Natural killer cell (primary cell): ENCODE results near the gene SLFN12L. TPM values are rescaled to one million over a fixed set of nuclear protein-coding genes. Genes with fewer than 3 reads are reported as not detected.

Experiments used
- ATAC-seq, 3 donors: fragments of 150-1000 bp in 2 of 3; fragments of 200-7000 bp in 1 of 3; cut with Tn5 transposase; 1 replicate in 1 of 3; 2 replicates in 2 of 3; pipeline ENCODE4 v1.10.0; 2021; ENCODE audit warnings: mild to moderate bottlenecking in 2 of 3, moderate library complexity in 2 of 3
- DNase-seq, 2 donors: peaks; one replicate each; pipeline versions ENCODE4 v3.0.0 to v3.0.0-alpha.2; 2013 to 2021; ENCODE audit warnings: mixed read lengths in 1 of 2
- H3K27ac ChIP-seq: one replicate; pipeline ENCODE4 v1.5.1; 2013; ENCODE audit warnings: mild to moderate bottlenecking, low read length
- H3K27me3 ChIP-seq: one replicate; pipeline ENCODE4 v1.6.1; 2013; ENCODE audit warnings: low read length; ENCODE audit not compliant: control insufficient read depth, insufficient read depth
- H3K36me3 ChIP-seq: one replicate; pipeline ENCODE4 v1.6.1; 2013; ENCODE audit warnings: low read length; ENCODE audit not compliant: control insufficient read depth, insufficient read depth
- H3K4me1 ChIP-seq: one replicate; pipeline ENCODE4 v1.6.1; 2013; ENCODE audit warnings: low read length; ENCODE audit not compliant: control insufficient read depth, insufficient read depth
- H3K4me3 ChIP-seq: one replicate; pipeline ENCODE4 v1.5.1; 2013; ENCODE audit warnings: low read length
- H3K9me3 ChIP-seq: one replicate; pipeline ENCODE4 v1.6.1; 2013; ENCODE audit warnings: low read length; ENCODE audit not compliant: control insufficient read depth, insufficient read depth
- H3K27ac Mint-ChIP-seq, 2 donors: one replicate each; pipeline ENCODE4 v1.8.0; 2022; ENCODE audit warnings: mild to moderate bottlenecking in 2 of 2, mixed read lengths in 2 of 2, moderate library complexity in 1 of 2
- H3K27me3 Mint-ChIP-seq, 2 donors: one replicate each; pipeline ENCODE4 v1.8.0; 2022; ENCODE audit warnings: low read depth in 2 of 2, mixed read lengths in 2 of 2
- H3K36me3 Mint-ChIP-seq: one replicate; pipeline ENCODE4 v1.8.0; 2022; ENCODE audit warnings: mixed read lengths
- H3K4me1 Mint-ChIP-seq, 2 donors: one replicate each; pipeline ENCODE4 v1.8.0; 2022; ENCODE audit warnings: mixed read lengths in 2 of 2
- H3K4me3 Mint-ChIP-seq: one replicate; pipeline ENCODE4 v1.8.0; 2022; ENCODE audit warnings: mild to moderate bottlenecking, moderate library complexity, mixed read lengths
- H3K9me3 Mint-ChIP-seq, 2 donors: one replicate each; pipeline ENCODE4 v1.8.0; 2022; ENCODE audit warnings: mixed read lengths in 2 of 2
- CTCF ChIP-seq: fragments of 200-600 bp; IDR thresholded peaks from one replicate; pipeline ENCODE4 v1.8.0; 2022; ENCODE audit warnings: antibody characterized with exemption
- WGBS: methylation state at CpG from one replicate; pipeline ENCODE4 v1.1.7; 2013; ENCODE audit warnings: missing lambda C conversion rate; ENCODE audit not compliant: insufficient coverage; 5-methylcytosine and 5-hydroxymethylcytosine counted together
- intact Hi-C: fragments of 100-400 bp; cut with micrococcal nuclease; formaldehyde crosslinking; loops from one replicate; pipeline ENCODE4 v1.14.2; 2022
- total RNA-seq, 4 donors: library from RNA; stranded (reverse); fragments of 120-200 nt in 1 of 4; gene quantifications; one replicate each; pipeline versions ENCODE4 v1.2.3 to v1.2.4, GENCODE V29; 2013 to 2022

SLFN12L gene
- total RNA-seq, 3 donors from 2014 or later (not counting 1 experiment from before 2014, with no cell fraction given), result 126 to 174 (median 130) TPM

DNA sequence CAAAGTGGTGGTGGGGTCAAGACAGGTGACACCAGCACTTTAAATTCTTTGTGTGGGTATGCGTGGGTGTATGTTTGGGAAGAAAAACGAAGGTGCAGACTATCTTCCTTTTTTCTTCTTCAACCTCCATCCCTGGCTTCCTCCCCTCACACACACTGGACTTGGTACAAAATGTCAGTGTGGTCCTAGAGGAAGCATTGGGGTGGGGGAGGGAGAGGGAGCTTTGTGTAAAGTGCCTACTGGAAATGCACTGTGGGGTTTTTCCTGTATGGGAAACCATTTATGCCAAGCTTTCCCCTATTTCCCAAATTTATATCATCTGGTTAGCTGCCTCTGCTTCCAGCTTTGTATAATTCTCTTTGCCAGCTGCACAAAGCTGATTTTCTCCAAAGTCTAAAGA, 44.4 kb downstream of the SLFN12L start:
- Histone ChIP-seq H3K9me3 (no peaks in the 10 kb centered on the region), H3K4me3 (no peak overlapping the region), H3K36me3 (peaks cover 9% of the 10 kb centered on the region), H3K27ac (no peak overlapping the region), H3K4me1 (peaks cover 44% of the 10 kb centered on the region), H3K27me3 (no peaks in the 10 kb centered on the region)
- no CpG with 5 or more reads among the region's 2 CpGs for WGBS
- no peak overlapping the region for H3K4me3 Mint-ChIP-seq
- intact Hi-C loops, result no loop called here
- no peak for DNase-seq
- no peak for TF ChIP-seq CTCF
- H3K9me3 Mint-ChIP-seq, result no peaks in the 10 kb centered on the region
- H3K4me1 Mint-ChIP-seq, result peaks cover 60 to 74% of the 10 kb centered on the region in 2 donors
- H3K27ac Mint-ChIP-seq, result peak overlapping the region; percentile 85 to 94
- no peaks in the 10 kb centered on the region for H3K36me3 Mint-ChIP-seq
- no peak for ATAC-seq
- H3K27me3 Mint-ChIP-seq, result no peaks in the 10 kb centered on the region

DNA sequence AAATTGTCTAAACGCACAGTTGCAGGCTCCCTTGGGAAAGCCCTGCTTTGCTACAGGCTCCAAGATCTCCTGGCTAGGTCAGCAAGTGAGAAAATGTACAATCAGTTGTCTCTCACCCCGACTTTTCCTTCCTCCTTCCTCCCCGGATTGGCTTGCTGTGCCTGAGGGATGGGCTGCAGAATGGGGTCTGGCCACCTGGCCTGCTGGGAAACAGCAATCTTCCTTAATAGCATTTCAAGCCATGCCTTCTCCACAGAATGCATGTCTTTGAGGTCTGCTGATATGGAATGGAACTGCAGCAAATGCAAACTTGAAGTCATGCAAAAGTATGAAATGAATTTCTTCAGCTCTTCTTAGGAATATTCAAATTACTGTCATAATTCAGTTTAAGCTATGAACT, 46.1 kb downstream of the SLFN12L start:
- H3K9me3 Mint-ChIP-seq, result no peaks in the 10 kb centered on the region
- H3K4me1 Mint-ChIP-seq, result peaks cover 68 to 80% of the 10 kb centered on the region in 2 donors
- no peaks in the 10 kb centered on the region for H3K9me3 ChIP-seq
- H3K27me3 ChIP-seq, result no peaks in the 10 kb centered on the region
- no peak overlapping the region for H3K4me3 ChIP-seq
- no peaks in the 10 kb centered on the region for H3K27me3 Mint-ChIP-seq
- peaks cover 47% of the 10 kb centered on the region for H3K4me1 ChIP-seq
- H3K4me3 Mint-ChIP-seq, result no peak overlapping the region
- no peaks in the 10 kb centered on the region for H3K36me3 Mint-ChIP-seq
- intact Hi-C loops, result no loop called here
- peak overlapping the region; percentile 85 to 94 for H3K27ac Mint-ChIP-seq
- no peak for TF ChIP-seq CTCF
- DNase-seq, result no peak
- WGBS, result 45% methylated on average over 3 of the region's 3 CpGs
- H3K27ac ChIP-seq, result no peak overlapping the region
- peaks cover 6% of the 10 kb centered on the region for H3K36me3 ChIP-seq
- no peak for ATAC-seq

DNA sequence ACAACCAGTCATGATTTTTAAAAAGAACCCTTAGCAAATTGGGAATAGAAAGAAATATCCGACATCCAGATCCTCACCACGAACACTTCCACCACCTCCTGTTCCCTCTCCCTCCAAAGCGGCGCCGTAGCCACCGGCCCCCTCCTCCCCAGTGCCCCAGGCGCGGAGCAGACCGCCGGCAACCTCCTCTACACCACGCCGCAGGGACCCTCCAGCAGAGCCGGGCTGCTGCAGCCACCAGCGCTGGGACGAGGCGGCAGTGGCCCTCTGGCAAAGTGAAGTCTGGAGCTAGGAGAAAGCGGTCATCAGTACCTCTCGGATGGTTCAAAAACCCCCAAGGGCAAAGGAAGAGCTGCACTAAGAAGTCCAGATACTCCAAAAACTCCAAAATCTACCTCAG, 47.5 kb downstream of the SLFN12L start:
- Histone ChIP-seq H3K27ac (no peak overlapping the region), H3K36me3 (peaks cover 9% of the 10 kb centered on the region), H3K4me1 (peaks cover 37% of the 10 kb centered on the region), H3K4me3 (no peak overlapping the region), H3K27me3 (no peaks in the 10 kb centered on the region), H3K9me3 (no peaks in the 10 kb centered on the region)
- H3K27me3 Mint-ChIP-seq, result no peaks in the 10 kb centered on the region
- ATAC-seq (no peak), DNase-seq (no peak)
- TF ChIP-seq CTCF, result no peak
- H3K36me3 Mint-ChIP-seq, result peaks cover 12% of the 10 kb centered on the region
- intact Hi-C loops, result loop anchor here (2.0 kb wide), 1 partner anchor 41 kb away; no protein-coding TSS in a partner anchor
- peaks cover 82 to 83% of the 10 kb centered on the region in 2 donors for H3K4me1 Mint-ChIP-seq
- 49% methylated on average over 18 of the region's 18 CpGs for WGBS
- H3K4me3 Mint-ChIP-seq, result peak overlapping the region; percentile 18
- no peaks in the 10 kb centered on the region for H3K9me3 Mint-ChIP-seq
- H3K27ac Mint-ChIP-seq, result peak overlapping the region; percentile 94 to 97

GRCh38 chr17:35488991-35489390, 48.5 kb downstream of the SLFN12L start:
- no peak overlapping the region for H3K4me3 ChIP-seq
- peaks cover 35% of the 10 kb centered on the region for H3K4me1 ChIP-seq
- Mint-ChIP-seq H3K36me3 (peaks cover 13% of the 10 kb centered on the region), H3K27ac (peak overlapping the region; percentile 94 to 97), H3K4me1 (peaks cover 85 to 87% of the 10 kb centered on the region in 2 donors), H3K9me3 (no peaks in the 10 kb centered on the region), H3K27me3 (no peaks in the 10 kb centered on the region), H3K4me3 (peak overlapping the region; percentile 97)
- WGBS, result 63% methylated on average over 14 of the region's 15 CpGs
- H3K27me3 ChIP-seq, result no peaks in the 10 kb centered on the region
- H3K27ac ChIP-seq, result peak overlapping the region; percentile 95
- TF ChIP-seq CTCF, result no peak
- no peak for ATAC-seq
- H3K36me3 ChIP-seq, result peaks cover 9% of the 10 kb centered on the region
- DNase-seq, result no peak
- H3K9me3 ChIP-seq, result no peaks in the 10 kb centered on the region
- intact Hi-C loops, result loop anchor here (1.0 to 2.0 kb wide), 4 partner anchors 42 to 245 kb away; no protein-coding TSS in a partner anchor
